ENCODE measurements around the gene FARP1.
"Not testable (repeated sequence)": the region's sequence is repeated elsewhere in the genome, so short reads cannot be mapped to it uniquely, and the experiment has no call there.

Gene FARP1

DNA sequence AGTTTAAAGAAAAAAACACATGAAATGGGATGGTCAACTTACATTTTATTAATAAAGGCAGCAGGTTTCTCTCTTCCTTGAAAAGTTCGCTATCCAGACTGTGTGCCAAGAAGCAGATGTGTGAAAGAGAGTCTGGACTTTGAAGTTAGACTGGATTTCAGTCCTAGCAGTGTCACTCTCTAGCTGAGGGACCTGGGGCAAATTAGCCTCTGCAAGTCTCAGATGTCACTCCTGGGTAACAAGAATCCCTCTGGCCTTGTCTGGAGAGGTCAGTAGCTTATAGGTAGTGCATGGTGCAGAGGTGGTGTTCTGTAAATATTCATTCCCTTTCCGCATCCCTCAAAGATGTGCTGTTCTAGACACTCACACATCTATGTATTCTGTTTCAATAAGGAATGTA lies 221.8 kb downstream of the FARP1 start:
- DNase-seq (ENCODE audit: low read depth in 2 of 2) = no peak

DNA sequence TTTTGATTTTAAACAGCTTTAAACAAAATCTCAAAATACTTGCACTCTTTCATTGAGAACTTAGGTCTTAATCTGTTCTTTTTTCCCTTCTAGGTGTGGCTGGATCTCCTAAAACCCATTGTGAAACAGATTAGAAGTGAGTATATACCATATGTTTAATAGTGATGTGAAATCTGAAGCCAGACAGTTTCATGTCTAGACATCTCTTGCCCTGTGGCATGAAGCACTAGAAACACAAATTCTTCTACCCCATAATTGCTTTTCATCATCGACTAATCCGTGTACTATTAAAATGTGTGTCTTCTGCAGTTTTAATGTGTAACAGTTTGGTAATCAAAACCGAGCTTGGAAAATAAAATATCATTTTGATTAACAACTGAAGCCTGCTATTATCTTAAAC lies 222.4 kb downstream of the FARP1 start:
- DNase-seq (ENCODE audit: low read depth in 2 of 2) = peak in 1 of 2 experiments; percentile 22

DNA sequence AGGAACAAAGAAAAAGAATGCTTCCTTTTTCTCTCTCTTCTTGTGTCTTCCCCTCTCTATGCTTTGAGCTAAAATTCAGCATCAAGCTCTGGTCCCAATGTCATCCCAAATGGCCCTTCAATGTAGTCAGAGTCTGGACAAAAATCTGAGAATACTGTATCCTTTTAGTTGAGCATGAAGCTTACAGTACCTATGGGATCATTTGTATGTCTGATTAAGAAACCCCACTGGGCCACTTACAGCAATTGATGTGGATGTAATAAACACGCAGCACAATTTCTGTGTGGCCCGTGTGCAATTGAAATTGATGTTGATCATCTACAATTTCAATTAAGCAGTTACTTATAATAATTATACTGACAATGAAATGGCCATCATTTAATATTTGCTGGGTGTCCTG lies 223.1 kb downstream of the FARP1 start:
- DNase-seq (ENCODE audit: low read depth in 2 of 2) = no peak

DNA sequence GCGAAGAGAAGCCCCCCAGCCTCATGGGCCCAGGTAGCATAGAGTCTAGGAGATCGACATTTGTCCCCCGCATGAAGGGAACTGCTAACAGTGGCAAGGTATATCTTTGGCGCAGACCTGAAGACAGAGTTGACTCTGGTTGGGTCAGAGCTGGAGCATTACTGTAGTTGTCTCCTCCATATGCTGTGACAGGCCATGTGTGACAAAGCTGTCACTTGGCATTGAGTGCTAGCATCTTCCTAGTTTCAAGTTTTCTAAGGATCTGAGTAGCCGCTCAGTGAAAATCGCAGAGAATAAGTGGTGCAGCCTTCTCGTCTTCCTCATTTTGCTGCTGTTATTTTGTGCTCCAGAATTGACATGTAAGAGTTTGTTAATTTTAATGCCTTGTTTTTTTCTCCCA lies 223.5 kb downstream of the FARP1 start:
- DNase-seq (ENCODE audit: low read depth in 2 of 2) = no peak

DNA sequence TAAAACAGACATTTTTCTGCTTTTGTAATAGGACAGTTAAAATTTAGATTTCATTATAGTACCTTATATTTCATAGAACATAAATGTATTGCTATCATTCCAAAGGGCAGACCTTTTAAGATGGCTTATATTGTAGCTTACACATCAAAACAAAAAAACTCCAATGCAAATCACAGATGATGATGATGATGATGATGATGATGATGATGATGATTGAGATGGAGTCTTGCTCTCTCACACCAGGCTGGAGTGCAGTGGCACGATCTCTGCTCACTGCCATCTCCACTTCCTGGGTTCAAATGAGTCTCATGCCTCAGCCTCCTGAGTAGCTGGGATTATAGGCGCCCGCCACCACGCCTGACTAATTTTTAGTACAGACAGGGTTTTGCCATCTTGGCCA lies 224.1 kb downstream of the FARP1 start:
- no peak for DNase-seq (ENCODE audit: low read depth in 2 of 2)

DNA sequence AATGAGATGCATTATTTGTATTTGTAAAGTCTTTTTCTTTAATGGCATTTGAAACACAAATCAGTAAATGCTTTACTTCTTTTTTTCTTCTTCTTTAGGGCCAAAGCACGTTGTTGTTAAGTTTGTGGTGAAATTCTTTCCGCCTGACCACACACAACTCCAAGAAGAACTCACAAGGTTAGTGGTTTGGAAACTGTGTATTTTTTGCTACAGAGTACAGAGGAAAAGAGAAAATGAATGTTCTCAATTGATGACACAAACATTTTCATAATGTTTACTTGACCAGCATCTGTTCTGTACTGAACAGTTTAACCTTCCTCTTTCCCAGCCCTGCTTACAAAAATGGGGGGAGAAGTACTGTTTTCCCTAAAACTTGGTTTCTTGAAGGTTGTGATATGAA lies 225.1 kb downstream of the FARP1 start:
- DNase-seq (ENCODE audit: low read depth in 2 of 2) = no peak

DNA sequence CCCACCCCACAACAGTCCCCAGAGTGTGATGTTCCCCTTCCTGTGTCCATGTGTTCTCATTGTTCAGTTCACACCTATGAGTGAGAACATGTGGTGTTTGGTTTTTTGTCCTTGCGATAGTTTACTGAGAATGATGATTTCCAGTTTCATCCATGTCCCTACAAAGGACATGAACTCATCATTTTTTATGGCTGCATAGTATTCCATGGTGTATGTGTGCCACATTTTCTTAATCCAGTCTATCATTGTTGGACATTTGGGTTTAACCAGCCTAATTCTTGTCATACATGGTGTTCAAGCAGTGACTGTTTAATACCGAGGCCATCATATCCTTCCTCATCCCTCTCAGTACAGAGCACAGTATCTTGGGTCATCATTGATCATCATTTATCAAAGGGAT lies 226.6 kb downstream of the FARP1 start:
- DNase-seq (ENCODE audit: low read depth in 2 of 2) = not testable (repeated sequence)

DNA sequence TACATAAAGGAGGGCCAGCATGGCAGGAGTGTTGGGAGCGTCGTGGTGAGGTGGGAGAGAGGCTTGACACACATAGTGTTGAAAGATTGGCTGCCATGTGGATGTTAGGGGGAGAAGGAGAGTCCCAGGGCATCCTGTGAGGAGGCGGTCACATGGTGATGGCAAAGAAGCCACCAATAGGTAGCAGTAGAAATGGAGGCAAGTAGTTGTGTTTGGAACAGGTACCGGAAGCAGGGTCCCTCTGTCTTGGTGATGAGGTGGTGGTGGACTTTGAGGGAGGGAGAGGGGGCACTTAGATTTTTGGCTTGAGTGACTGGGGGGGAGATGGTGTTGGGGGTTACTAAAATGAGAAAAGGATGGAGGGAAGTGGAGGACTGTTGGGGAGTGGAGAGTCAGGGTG lies 227.4 kb downstream of the FARP1 start:
- no peak for DNase-seq (ENCODE audit: low read depth in 2 of 2)

DNA sequence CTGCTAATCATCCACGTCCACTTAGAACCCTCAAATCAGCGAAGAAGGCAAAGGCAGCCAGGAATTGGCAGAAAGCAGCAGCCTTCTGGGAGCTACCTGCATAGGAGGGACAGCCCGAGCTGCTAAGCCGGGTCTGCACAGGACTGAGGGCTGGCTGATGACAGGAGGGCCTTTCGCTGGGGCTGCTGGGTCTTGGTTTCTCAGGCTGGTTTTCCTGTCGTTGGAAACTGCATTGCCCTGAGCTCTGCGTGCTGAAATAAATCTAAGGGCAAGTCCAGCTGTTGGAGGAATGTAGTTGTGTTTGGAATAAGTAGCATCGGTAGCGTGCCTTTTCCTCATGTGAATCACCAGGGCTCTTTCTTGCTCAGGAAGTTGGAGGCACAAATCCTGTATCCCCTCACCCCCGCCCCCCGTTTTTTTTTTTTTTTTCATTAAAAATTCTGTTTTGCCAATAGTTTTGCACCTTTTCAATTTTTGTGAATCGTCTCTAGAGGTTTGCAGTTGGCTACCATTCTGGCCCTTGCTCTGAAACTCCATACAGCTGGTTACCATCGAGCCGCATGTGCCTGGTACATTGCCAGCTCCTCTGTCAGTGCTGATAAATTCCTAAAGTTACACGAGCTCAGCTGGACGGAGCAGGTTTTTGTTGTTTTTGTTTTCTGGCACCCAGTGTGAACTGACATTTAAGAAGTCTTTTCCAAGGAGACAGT lies 228.1 kb downstream of the FARP1 start:
- DNase-seq (ENCODE audit: low read depth in 2 of 2) = peak; percentile 78 to 83

DNA sequence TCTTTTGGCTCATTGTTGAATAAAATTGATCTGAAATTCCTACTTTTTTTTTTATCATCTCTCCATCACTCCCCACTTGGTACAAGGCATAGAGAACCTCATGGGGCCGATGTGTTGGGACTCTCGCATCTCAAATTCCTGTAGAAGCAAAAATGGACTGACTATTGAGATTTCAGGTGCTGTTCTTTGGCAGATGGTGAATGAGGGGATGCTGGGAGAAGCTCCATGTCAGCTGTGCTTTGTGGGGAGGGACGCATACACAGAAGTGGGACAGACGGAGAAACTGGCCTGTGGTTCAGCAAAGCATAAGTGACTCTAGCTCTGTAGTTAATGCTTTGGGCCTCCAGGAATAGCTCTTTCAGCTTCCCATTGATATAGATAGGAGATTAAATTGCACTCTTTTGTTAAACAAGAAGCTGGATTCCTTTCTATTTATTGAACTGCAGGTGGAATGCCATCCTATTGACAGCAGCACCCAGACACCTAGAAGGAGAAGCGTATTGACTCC lies 228.7 kb downstream of the FARP1 start:
- no peak for DNase-seq (ENCODE audit: low read depth in 2 of 2)

DNA sequence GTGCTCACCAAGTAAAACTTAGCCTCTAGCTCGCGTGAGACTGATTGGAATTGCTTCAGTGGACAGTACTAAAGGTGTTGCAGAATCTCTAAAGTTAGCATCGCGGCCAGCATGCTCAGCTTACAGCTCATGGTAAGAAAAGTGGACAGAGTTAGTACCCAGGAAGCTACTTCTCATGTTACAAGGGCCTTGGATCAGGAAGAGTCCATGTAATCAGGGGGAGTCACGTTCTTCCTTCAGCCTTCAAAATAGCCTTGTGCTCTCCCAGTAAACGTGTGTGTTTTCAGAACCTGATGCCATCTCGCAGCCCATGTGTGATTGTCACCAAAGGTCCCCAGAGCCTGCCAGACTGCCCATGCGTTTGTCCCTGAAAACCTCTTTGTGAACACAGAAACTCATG lies 230.0 kb downstream of the FARP1 start:
- no peak for DNase-seq (ENCODE audit: low read depth in 2 of 2)

DNA sequence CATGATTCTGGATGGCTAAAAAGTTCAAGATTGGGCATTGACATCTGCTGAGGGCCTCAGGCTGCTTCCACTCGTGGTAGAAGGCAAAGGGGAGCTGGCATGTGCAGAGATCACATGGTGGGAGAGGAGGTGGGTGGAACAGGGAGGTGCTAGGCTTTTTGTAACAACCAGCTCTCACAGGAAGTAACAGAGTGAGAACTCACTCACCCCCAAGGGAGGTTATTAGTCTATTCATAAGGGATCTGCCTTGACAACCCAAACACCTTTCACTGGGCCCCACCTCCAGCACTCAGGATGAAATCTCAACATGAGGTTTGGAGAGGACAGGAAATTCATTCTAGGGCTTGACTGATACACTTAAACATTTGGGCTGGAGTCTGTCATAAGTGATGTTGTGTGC lies 231.9 kb downstream of the FARP1 start:
- no peak for DNase-seq (ENCODE audit: low read depth in 2 of 2)

DNA sequence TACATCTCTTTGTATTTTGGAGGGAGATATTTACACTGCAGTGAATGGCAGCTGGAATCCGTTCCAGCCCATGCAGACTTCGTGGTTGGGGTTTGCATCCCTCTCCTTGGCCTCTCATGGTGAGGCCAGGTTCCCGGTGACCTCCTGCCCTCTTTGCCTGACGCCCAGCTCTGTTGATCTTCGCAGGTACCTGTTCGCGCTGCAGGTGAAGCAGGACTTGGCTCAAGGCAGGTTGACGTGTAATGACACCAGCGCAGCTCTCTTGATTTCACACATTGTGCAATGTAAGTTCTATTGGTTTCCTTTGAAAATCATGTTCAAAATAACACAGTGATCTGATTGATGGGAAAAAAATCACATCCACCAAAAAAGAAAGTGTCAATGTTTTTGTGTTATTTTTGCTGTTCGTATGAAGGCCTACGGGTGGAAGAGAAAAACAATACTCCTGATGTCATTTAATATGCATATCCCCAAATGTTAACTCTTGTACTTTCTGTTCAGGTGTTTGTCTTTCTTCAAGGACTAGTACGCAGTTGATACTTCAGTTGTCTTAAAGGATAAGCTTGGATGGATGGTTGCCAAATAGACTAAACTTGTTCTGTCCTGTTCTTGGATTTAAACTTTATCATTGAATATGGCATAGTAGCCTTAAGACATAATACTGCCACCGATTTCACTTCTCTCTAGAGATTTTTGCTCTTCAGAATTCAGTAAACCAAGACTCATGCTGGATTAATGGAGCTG lies 234.9 kb downstream of the FARP1 start:
- DNase-seq (ENCODE audit: low read depth in 2 of 2) = no peak

DNA sequence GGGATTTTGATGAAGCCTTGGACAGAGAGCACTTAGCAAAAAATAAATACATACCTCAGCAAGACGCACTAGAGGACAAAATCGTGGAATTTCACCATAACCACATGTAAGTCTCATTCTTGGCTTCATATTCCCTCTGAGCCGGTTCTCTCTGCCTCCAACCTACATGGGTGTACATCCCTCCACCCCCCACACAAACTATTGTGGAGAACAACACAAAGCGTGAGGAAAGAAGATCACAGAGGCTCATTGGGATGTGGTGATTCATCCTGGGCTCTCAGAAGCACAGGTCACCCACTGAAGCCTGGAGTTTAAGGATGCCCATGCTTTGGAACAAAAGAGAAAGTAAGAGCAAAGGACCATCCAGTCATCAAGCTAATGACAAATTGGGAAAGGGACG lies 241.8 kb downstream of the FARP1 start:
- no peak for DNase-seq (ENCODE audit: low read depth in 2 of 2)

DNA sequence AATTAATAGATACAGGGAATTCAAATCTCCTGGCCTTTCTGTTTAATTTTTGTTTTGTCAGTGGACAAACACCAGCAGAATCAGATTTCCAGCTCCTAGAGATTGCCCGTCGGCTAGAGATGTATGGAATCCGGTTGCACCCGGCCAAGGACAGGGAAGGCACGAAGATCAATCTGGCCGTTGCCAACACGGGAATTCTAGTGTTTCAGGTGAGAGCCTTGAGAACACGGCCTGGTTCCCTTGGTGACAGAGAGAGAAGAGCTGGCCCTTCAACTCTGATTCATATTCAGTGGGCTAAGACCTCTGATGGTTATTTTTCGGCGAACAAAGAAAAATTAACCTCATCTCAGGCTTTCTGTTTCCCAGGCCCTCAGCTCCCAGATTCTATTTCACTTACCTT lies 242.7 kb downstream of the FARP1 start:
- no peak for DNase-seq (ENCODE audit: low read depth in 2 of 2)

DNA sequence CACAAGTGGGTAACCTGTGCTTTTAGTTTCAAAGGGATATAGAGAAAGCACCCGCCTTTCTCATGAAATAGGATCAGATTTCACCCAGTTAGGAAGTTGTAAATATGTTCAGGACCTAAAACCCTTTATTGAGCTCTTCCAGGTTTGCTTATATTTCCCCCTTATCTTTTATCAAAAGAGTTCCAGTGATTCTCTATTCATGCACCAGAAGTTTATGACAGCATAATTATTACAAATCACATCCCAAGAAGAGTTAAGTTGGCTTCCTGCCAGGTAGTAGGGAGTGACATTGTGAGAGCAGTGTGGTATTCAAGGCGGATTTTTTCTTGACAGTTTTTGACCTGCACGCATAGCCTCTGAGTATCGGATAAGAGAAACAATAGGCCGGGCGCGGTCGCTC lies 243.7 kb downstream of the FARP1 start:
- DNase-seq (ENCODE audit: low read depth in 2 of 2) = no peak

DNA sequence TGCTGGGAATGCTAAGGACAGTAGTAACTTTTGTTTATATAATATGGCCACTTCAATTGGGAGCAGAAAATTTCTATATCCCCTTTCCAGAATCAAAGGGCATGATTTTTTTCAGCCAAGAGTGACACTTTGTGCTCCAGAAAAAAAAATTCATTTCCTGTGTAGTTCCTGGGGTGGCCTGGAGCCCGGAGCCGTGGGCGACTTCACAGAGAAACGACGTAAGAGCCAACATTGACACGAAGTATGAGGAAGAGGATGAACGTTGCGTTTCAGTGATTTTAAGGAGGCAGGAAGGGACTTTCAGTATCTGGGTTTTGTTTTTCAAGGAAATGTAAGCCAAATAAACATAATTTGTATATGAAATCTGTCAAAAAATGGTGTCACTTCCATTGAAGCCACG lies 246.4 kb downstream of the FARP1 start:
- no peak for DNase-seq (ENCODE audit: low read depth in 2 of 2)

DNA sequence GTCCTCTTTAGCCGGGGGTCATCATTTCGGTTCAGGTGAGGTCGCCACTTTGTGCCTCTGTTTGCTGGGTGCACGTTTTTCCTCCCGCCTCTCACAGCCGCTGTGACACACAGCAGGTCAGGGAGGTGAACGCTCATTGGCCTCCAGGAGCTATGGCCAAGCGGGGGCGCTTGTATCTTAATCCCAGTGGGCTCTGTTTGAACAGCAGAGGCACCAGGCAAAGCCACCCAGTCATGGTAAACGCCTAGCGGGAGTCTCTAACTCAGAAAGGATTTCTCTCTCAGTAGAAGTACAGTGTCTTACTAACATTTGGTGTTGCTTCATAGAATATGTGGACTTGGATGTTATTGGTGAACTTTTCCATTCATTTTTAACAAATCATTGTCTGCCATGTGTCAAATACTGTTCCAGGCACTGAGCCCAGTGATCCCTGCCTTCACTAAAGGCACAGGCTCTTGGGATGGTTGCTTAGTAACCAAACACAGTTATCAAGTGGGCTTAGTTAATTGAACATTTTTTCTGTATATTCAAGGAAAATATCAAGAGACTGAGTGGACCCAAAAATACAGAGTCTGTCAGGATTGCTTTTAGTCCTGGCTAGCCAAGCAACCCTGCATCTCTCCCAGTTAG lies 247.3 kb downstream of the FARP1 start:
- DNase-seq (ENCODE audit: low read depth in 2 of 2) = no peak

DNA sequence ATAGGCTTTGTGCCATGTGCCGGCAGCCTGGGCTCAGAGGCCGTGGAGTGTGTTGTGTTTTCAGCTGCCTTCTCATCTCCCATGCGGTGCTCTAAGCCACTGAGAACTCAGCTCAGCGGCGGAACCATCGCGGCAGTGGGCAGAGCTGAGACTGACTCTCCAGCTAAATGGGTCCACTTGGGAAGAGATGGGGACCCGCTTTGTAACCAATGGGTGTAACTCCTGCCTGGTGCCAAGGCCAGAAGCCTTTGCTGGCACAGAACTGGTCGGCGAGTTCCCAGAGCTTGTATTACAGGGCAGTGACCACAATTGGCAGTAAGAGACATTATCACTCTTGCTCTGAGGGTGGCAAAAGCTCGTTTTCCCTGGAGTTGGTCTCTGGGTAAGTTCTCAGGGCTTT lies 251.0 kb downstream of the FARP1 start:
- DNase-seq (ENCODE audit: low read depth in 2 of 2) = no peak

DNA sequence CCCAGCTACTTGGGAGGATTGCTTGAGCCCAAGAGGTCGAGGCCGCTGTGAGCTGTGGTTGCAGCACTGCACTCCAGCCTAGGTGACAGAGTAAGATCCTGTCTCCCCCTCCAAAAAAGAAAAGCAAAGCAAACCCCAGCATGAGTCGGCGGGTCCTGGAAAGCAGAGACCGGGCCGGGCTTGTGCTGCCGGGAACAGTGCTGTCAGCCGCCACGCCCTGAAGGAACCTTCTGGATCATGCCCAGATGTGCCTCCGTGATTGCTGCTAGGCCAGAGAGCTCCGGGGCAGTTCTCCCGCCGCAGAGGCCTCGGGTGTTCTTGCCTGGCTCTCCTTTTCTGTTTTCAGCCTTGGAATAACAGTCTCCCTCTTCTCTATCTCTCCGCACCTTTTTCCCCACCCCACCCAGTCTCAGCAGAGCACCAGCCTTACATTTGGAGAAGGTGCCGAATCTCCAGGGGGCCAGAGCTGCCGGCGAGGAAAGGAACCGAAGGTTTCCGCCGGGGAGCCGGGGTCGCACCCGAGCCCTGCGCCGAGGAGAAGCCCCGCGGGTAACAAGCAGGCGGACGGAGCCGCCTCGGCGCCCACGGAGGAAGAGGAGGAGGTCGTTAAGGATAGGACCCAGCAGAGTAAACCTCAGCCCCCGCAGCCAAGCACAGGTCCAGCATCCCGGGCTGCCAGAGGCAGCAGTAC lies 252.1 kb downstream of the FARP1 start:
- DNase-seq (ENCODE audit: low read depth in 2 of 2) = no peak

DNA sequence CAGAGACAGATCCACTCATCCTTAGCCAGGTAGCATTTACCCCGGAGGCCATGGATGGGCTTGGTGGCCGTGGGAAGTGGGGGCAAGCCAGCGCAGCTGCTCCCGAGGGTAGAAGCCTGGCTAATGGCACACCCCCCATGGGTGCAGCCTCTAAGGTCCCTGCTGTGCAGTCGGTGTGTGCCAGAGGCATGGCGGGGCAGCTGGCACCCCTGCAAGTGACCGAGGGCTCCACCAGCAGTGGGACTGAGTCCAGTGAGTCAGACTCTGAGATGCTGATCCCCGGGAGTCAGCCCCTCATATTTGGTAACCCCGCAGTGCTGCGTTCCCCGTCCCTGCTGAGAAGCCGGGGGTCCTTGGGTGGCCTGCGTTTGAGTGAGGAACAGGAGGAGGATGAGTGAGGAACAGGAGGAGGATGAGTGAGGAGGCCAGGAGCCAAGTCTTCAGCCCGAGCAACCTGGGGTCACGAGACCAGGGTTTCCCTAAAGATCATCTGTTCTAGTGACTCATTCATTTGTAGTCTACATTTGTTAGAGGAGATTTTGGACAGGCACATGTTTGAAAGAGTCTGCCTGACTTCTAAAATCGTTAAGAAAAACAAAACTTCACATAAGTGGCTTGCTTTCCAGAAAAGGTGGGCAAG lies 253.3 kb downstream of the FARP1 start:
- no peak for DNase-seq (ENCODE audit: low read depth in 2 of 2)

DNA sequence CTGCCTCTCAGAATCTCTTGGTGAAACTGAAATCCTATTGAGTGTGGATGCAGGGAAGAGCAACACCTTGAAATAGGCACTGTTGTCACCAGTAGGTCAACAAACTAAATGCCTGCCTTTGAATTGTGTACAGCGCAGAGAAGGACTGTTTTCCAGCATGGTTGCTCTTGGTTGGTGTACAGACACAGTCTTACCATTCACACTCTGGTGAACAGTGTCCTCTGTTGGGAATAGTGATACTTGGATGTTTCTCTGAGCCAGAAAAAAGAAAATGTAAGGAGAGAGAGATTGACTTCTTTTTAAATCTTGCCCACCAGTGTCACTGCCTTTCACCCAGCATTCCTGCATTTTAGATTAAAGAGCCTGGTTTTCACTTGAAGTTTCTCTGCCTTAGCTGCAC lies 254.3 kb downstream of the FARP1 start:
- DNase-seq (ENCODE audit: low read depth in 2 of 2) = no peak
